HUES6 (cell line): ENCODE results near the gene NRP2.

ENCODE experiments used
- H3K27ac ChIP-seq: 2 replicates; pipeline ENCODE4 v1.7.0; 2013; ENCODE audit warnings: low read depth, mild to moderate bottlenecking, low read length, inconsistent platforms
- H3K27me3 ChIP-seq: 2 replicates; pipeline ENCODE4 v1.6.1; 2013; ENCODE audit warnings: low read length; ENCODE audit not compliant: control insufficient read depth, insufficient read depth
- H3K36me3 ChIP-seq: 2 replicates; pipeline ENCODE4 v1.6.1; 2013; ENCODE audit warnings: low read length; ENCODE audit not compliant: control insufficient read depth, insufficient read depth
- H3K4me1 ChIP-seq: 2 replicates; pipeline ENCODE4 v1.6.1; 2013; ENCODE audit warnings: low read length; ENCODE audit not compliant: control insufficient read depth, insufficient read depth
- H3K4me3 ChIP-seq: 2 replicates; pipeline ENCODE4 v1.5.1; 2013; ENCODE audit warnings: low read depth, low read length
- H3K9ac ChIP-seq: one replicate; pipeline ENCODE4 v1.6.1; 2013; ENCODE audit warnings: mild to moderate bottlenecking, low read length
- H3K9me3 ChIP-seq: 2 replicates; pipeline ENCODE4 v1.6.1; 2013; ENCODE audit warnings: low read depth, low read length; ENCODE audit not compliant: control insufficient read depth, insufficient read depth

NRP2 gene

GRCh38 chr2:205806143-205806905 is 124.0 kb downstream of the NRP2 start:
- H3K27me3 ChIP-seq = no peaks in the 10 kb centered on the region
- no peaks in the 10 kb centered on the region for H3K9me3 ChIP-seq
- no peaks in the 10 kb centered on the region for H3K4me1 ChIP-seq
- H3K4me3 ChIP-seq = no peak overlapping the region
- no peak overlapping the region for H3K27ac ChIP-seq
- H3K36me3 ChIP-seq = no peaks in the 10 kb centered on the region
- no peak overlapping the region for H3K9ac ChIP-seq

- Histone ChIP-seq H3K36me3 (no peaks in the 10 kb centered on the region), H3K4me3 (no peak overlapping the region), H3K4me1 (no peaks in the 10 kb centered on the region), H3K27ac (no peak overlapping the region), H3K27me3 (no peaks in the 10 kb centered on the region), H3K9ac (no peak overlapping the region), H3K9me3 (no peaks in the 10 kb centered on the region)
Measured at GRCh38 chr2:205807229-205807628, 124.9 kb downstream of the NRP2 start.

GRCh38 chr2:205807758-205808157 is 125.5 kb downstream of the NRP2 start:
- Histone ChIP-seq H3K9me3 (no peaks in the 10 kb centered on the region), H3K9ac (no peak overlapping the region), H3K36me3 (no peaks in the 10 kb centered on the region), H3K4me1 (no peaks in the 10 kb centered on the region), H3K27ac (no peak overlapping the region), H3K4me3 (no peak overlapping the region), H3K27me3 (no peaks in the 10 kb centered on the region)

GRCh38 chr2:205808486-205809121 is 126.3 kb downstream of the NRP2 start:
- Histone ChIP-seq H3K36me3 (no peaks in the 10 kb centered on the region), H3K9me3 (no peaks in the 10 kb centered on the region)

GRCh38 chr2:205811387-205811786 is 129.1 kb downstream of the NRP2 start:
- Histone ChIP-seq H3K4me3 (no peak overlapping the region), H3K4me1 (peaks cover 8% of the 10 kb centered on the region), H3K27ac (no peak overlapping the region), H3K27me3 (no peaks in the 10 kb centered on the region), H3K9me3 (no peaks in the 10 kb centered on the region), H3K9ac (no peak overlapping the region), H3K36me3 (no peaks in the 10 kb centered on the region)

More at GRCh38 chr2:205808486-205809121, 126.3 kb downstream of the NRP2 start:
- Histone ChIP-seq H3K4me3 (no peak overlapping the region), H3K4me1 (no peaks in the 10 kb centered on the region), H3K27ac (no peak overlapping the region), H3K27me3 (no peaks in the 10 kb centered on the region), H3K9ac (no peak overlapping the region)

- Histone ChIP-seq H3K27me3 (no peaks in the 10 kb centered on the region), H3K36me3 (no peaks in the 10 kb centered on the region), H3K9me3 (no peaks in the 10 kb centered on the region), H3K9ac (no peak overlapping the region), H3K4me1 (peaks cover 8% of the 10 kb centered on the region), H3K4me3 (no peak overlapping the region), H3K27ac (no peak overlapping the region)
Measured at GRCh38 chr2:205814039-205814364, 131.7 kb downstream of the NRP2 start.

- Histone ChIP-seq H3K27ac (no peak overlapping the region), H3K4me1 (peaks cover 8% of the 10 kb centered on the region), H3K36me3 (no peaks in the 10 kb centered on the region), H3K27me3 (no peaks in the 10 kb centered on the region), H3K9me3 (no peaks in the 10 kb centered on the region), H3K9ac (no peak overlapping the region), H3K4me3 (no peak overlapping the region)
Measured at GRCh38 chr2:205815673-205816072, 133.4 kb downstream of the NRP2 start.

GRCh38 chr2:205816268-205816667 is 134.0 kb downstream of the NRP2 start:
- Histone ChIP-seq H3K36me3 (no peaks in the 10 kb centered on the region), H3K4me1 (peaks cover 8% of the 10 kb centered on the region), H3K9me3 (no peaks in the 10 kb centered on the region), H3K4me3 (no peak overlapping the region), H3K9ac (no peak overlapping the region), H3K27me3 (no peaks in the 10 kb centered on the region), H3K27ac (no peak overlapping the region)

- H3K27ac ChIP-seq = no peak overlapping the region
- no peaks in the 10 kb centered on the region for H3K36me3 ChIP-seq
- no peaks in the 10 kb centered on the region for H3K27me3 ChIP-seq
- H3K4me1 ChIP-seq = no peaks in the 10 kb centered on the region
- H3K9ac ChIP-seq = no peak overlapping the region
- peaks cover 8% of the 10 kb centered on the region; the same call in 1 of the 2 replicates for H3K9me3 ChIP-seq
- no peak overlapping the region for H3K4me3 ChIP-seq
Measured at GRCh38 chr2:205822579-205822978, 140.3 kb downstream of the NRP2 start.

- Histone ChIP-seq H3K9ac (no peak overlapping the region), H3K4me1 (0 out of 2 replicates have a peak, but pooled peaks cover 3% of the 10 kb centered on the region), H3K36me3 (no peaks in the 10 kb centered on the region), H3K27ac (no peak overlapping the region), H3K9me3 (peaks cover 8% of the 10 kb centered on the region; the same call in 1 of the 2 replicates), H3K4me3 (no peak overlapping the region), H3K27me3 (no peaks in the 10 kb centered on the region)
Measured at GRCh38 chr2:205827809-205828365, 145.6 kb downstream of the NRP2 start.

GRCh38 chr2:205833864-205834263 is 151.6 kb downstream of the NRP2 start:
- Histone ChIP-seq H3K9ac (no peak overlapping the region), H3K27me3 (no peaks in the 10 kb centered on the region), H3K4me1 (peaks cover 20% of the 10 kb centered on the region), H3K4me3 (no peak overlapping the region), H3K9me3 (peaks cover 10% of the 10 kb centered on the region; the same call in 1 of the 2 replicates), H3K36me3 (no peaks in the 10 kb centered on the region), H3K27ac (no peak overlapping the region)
